Thoracic aorta (tissue), 2 donors: ENCODE results near the gene FAM83B. TPM values are rescaled to one million over a fixed set of nuclear protein-coding genes. Genes with fewer than 3 reads are reported as not detected.

ENCODE experiments used
- ATAC-seq: fragments of 150-250 bp; one replicate; pipeline ENCODE4 v1.8.0; 2017; ENCODE audit warnings: low read depth; ENCODE audit not compliant: insufficient number of reproducible peaks, low FRiP score
- DNase-seq: peaks from one replicate; pipeline ENCODE4 v3.0.0-alpha.2; 2020; ENCODE audit warnings: low spot score
- H3K27ac ChIP-seq, 2 donors: fragments of 200-600 bp; sonication (generic); 1 replicate in 1 of 2; 2 replicates in 1 of 2; pipeline ENCODE4 v1.5.1; 2016; ENCODE audit warnings: mild to moderate bottlenecking in 2 of 2, moderate library complexity in 2 of 2
- H3K27me3 ChIP-seq: fragments of 200-600 bp; sonication (generic); replicated peaks from 2 replicates; pipeline ENCODE4 v1.6.0; 2016; ENCODE audit warnings: mild to moderate bottlenecking; ENCODE audit not compliant: insufficient read depth
- H3K36me3 ChIP-seq: fragments of 200-600 bp; sonication (generic); one replicate; pipeline ENCODE4 v1.5.1; 2016
- H3K4me1 ChIP-seq, 2 donors: fragments of 200-600 bp; sonication (generic); 1 replicate in 1 of 2; 2 replicates in 1 of 2; pipeline versions ENCODE4 v1.5.1 to v1.6.0; 2016; ENCODE audit warnings: low read depth in 2 of 2, mild to moderate bottlenecking in 1 of 2; ENCODE audit not compliant: control insufficient read depth in 1 of 2
- H3K4me3 ChIP-seq: fragments of 200-600 bp; sonication (generic); 2 replicates; pipeline ENCODE4 v1.5.1; 2016; ENCODE audit warnings: mild to moderate bottlenecking
- H3K9me3 ChIP-seq: fragments of 200-600 bp; sonication (generic); 2 replicates; pipeline ENCODE4 v1.5.1; 2016
- total RNA-seq, 2 donors: library from RNA; depleted of rRNA; stranded (reverse); fragments of >200 nt; gene quantifications; one replicate each; pipeline versions ENCODE4 v1.1.0 to v1.2.3, GENCODE V29; 2016
- TF ChIP-seq, protein P1 (sequence below): fragments of 200-600 bp; sonication (generic); IDR thresholded peaks from one replicate; pipeline ENCODE4 v1.5.1; 2019; ENCODE audit warnings: antibody characterized with exemption

The FAM83B gene
- total RNA-seq, 2 donors from 2014 or later = not detected

DNA sequence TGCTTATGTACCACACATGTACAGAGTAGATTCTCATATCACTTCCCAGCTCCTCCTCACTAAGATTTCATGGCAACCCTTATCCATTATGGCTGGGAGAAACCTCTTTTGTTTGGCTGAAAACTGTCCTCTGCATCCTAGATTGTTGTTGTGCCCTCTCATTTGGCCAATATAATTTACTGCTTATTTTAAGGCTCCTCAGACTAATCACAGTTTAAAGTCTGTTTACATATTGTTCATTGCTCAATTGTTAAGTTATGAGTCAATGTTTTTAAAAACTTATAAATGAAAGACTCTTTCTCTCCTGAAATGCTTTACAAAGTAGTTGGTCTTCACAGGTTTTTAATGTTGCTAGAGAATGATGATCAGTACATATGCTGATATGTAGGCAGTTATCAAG is 57.3 kb downstream of the FAM83B start:
- Histone ChIP-seq H3K4me3 (no peak overlapping the region), H3K9me3 (no peaks in the 10 kb centered on the region), H3K27ac (no peak overlapping the region), H3K36me3 (no peaks in the 10 kb centered on the region), H3K4me1 (no peaks in the 10 kb centered on the region), H3K27me3 (no peaks in the 10 kb centered on the region)
- TF ChIP-seq, protein P1, sequence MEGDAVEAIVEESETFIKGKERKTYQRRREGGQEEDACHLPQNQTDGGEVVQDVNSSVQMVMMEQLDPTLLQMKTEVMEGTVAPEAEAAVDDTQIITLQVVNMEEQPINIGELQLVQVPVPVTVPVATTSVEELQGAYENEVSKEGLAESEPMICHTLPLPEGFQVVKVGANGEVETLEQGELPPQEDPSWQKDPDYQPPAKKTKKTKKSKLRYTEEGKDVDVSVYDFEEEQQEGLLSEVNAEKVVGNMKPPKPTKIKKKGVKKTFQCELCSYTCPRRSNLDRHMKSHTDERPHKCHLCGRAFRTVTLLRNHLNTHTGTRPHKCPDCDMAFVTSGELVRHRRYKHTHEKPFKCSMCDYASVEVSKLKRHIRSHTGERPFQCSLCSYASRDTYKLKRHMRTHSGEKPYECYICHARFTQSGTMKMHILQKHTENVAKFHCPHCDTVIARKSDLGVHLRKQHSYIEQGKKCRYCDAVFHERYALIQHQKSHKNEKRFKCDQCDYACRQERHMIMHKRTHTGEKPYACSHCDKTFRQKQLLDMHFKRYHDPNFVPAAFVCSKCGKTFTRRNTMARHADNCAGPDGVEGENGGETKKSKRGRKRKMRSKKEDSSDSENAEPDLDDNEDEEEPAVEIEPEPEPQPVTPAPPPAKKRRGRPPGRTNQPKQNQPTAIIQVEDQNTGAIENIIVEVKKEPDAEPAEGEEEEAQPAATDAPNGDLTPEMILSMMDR = no peak
- DNase-seq = no peak
- ATAC-seq = no peak

GRCh38 chr6:54907355-54907754 is 60.8 kb downstream of the FAM83B start:
- Histone ChIP-seq H3K9me3 (no peaks in the 10 kb centered on the region), H3K27me3 (no peaks in the 10 kb centered on the region), H3K36me3 (no peaks in the 10 kb centered on the region), H3K4me3 (no peak overlapping the region), H3K27ac (no peak overlapping the region), H3K4me1 (no peaks in the 10 kb centered on the region)
- ATAC-seq (no peak), DNase-seq (no peak)
- TF ChIP-seq, protein P1 = no peak

GRCh38 chr6:54909184-54909583 is 62.6 kb downstream of the FAM83B start:
- Histone ChIP-seq H3K4me1 (no peaks in the 10 kb centered on the region), H3K27me3 (no peaks in the 10 kb centered on the region), H3K4me3 (no peak overlapping the region), H3K27ac (no peak overlapping the region), H3K9me3 (no peaks in the 10 kb centered on the region), H3K36me3 (no peaks in the 10 kb centered on the region)
- ATAC-seq (no peak), DNase-seq (no peak)
- TF ChIP-seq, protein P1 = no peak

DNA sequence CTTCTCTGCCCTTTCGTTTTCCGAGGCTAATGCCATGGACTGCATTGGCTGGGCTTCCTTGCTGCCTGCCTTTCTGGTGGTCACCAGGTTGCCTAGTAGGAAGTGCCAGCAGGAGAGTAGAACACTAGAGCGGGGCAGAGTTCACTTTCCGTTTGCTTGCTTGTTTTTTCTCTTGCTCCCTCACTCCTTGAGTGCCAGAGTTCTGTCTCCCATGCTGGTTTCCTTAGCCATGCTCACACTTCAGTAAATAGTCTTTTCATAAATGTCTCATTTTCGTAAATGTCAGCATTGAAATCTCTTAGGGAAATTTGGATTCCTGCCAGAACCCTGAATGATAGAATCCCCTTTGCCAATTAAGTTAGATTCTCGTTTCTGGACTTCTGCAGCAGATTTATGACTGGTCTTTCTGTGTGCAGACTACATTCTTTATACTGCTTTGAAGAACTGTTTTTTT is 63.9 kb downstream of the FAM83B start:
- ATAC-seq (no peak), DNase-seq (no peak)
- TF ChIP-seq, protein P1 = no peak
- no peaks in the 10 kb centered on the region for H3K27me3 ChIP-seq
- no peak overlapping the region for H3K4me3 ChIP-seq
- no peaks in the 10 kb centered on the region for H3K4me1 ChIP-seq
- H3K27ac ChIP-seq = no peak overlapping the region
- H3K36me3 ChIP-seq = no peaks in the 10 kb centered on the region
- H3K9me3 ChIP-seq = no peaks in the 10 kb centered on the region

GRCh38 chr6:54910921-54911320 is 64.3 kb downstream of the FAM83B start:
- TF ChIP-seq, protein P1 = no peak
- DNase-seq = no peak

More at GRCh38 chr6:54910921-54911320, 64.3 kb downstream of the FAM83B start:
- no peak overlapping the region for H3K27ac ChIP-seq
- no peaks in the 10 kb centered on the region for H3K27me3 ChIP-seq
- no peaks in the 10 kb centered on the region for H3K4me1 ChIP-seq
- no peaks in the 10 kb centered on the region for H3K9me3 ChIP-seq
- ATAC-seq = no peak
- H3K4me3 ChIP-seq = no peak overlapping the region
- no peaks in the 10 kb centered on the region for H3K36me3 ChIP-seq
